ENCODE results near the gene SLC35C1. TPM values are rescaled to one million over a fixed set of nuclear protein-coding genes. Genes with fewer than 3 reads are reported as not detected.

Gene SLC35C1
- total and polyA plus RNA-seq, 2 of the 8 experiments (the other 6 are each of a cell fraction or from before 2014, with no cell fraction given), result 4.6 to 10.6 TPM

- TF ChIP-seq SAP30 (IDR thresholded peaks at IDR 0.05; ENCODE audit: insufficient read depth, insufficient replicate concordance, low read length), result peak; percentile 16
- TF ChIP-seq EGR1 (IDR thresholded peaks at IDR 0.05; ENCODE audit: borderline replicate concordance, low read depth, low read length), result peak; percentile 50; the same call in 1 of the 2 replicates
- TF ChIP-seq CHD2 (IDR thresholded peaks at IDR 0.05; ENCODE audit: low read length), result no peak
- TF ChIP-seq JUN (IDR thresholded peaks at IDR 0.05; ENCODE audit: low read depth, low read length), result no peak
- no peak for TF ChIP-seq PHF8 (conservative IDR thresholded peaks at IDR 0.05; ENCODE audit: low read depth, low read length)
- no peak for TF ChIP-seq POU5F1 (IDR thresholded peaks at IDR 0.05; ENCODE audit: low read depth, low read length)
- peak in 1 of 2 experiments; percentile 30; a peak in 1 of 4 replicates for TF ChIP-seq SIN3A (conservative IDR thresholded peaks at IDR 0.05 in 1 of 2, IDR thresholded peaks at IDR 0.05 in 1 of 2; ENCODE audit: low read depth in 1 of 2, low read length in 2 of 2)
- TF ChIP-seq NANOG (IDR thresholded peaks at IDR 0.05; ENCODE audit: insufficient read depth, low read depth, low read length, poor library complexity, severe bottlenecking), result peak; percentile 15
- no peak for TF ChIP-seq GTF2F1 (IDR thresholded peaks at IDR 0.05; ENCODE audit: borderline replicate concordance, low read depth, low read length)
- TF ChIP-seq MAFK (IDR thresholded peaks at IDR 0.05; ENCODE audit: low read depth, low read length), result no peak
- TF ChIP-seq SP4 (IDR thresholded peaks at IDR 0.05; ENCODE audit: low read length), result no peak
- TF ChIP-seq MAX (IDR thresholded peaks at IDR 0.05), result 0 out of 2 replicates have a peak, but pooled peaks have one; percentile 36
- TF ChIP-seq TBP (IDR thresholded peaks at IDR 0.05; ENCODE audit: low read depth, low read length), result no peak
- 0 out of 2 replicates have a peak, but pooled peaks have one; percentile 22 for TF ChIP-seq YY1 (IDR thresholded peaks at IDR 0.05; ENCODE audit: low read depth, low read length)
- no peak for TF ChIP-seq TAF7 (optimal IDR thresholded peaks at IDR 0.05; ENCODE audit: borderline replicate concordance, low read depth, low read length)
- TF ChIP-seq CBX5 (IDR thresholded peaks at IDR 0.05; ENCODE audit: low read depth, low read length), result no peak
Measured at GRCh38 chr11:45771566-45772448, 33.1 kb upstream of the SLC35C1 start (continued).

All from H1 (cell line).